ENCODE data around the gene KRTAP4-12. TPM values are rescaled to one million over a fixed set of nuclear protein-coding genes. Genes with fewer than 3 reads are reported as not detected.

KRTAP4-12 gene
- not detected in 2 replicates for total RNA-seq

GRCh38 chr17:41123991-41124371 lies at the start of gene KRTAP4-12:
Gene KRTAP4-12, minus strand, starts transcription at chr17:41124182. Its CDS starts 60 bp downstream, at chr17:41124122.

GRCh38 chr17:41168121-41168520 lies 44.1 kb upstream of the KRTAP4-12 start, which contains the start of gene KRTAP4-3:
Gene KRTAP4-3, minus strand, starts transcription at chr17:41168221. Its CDS starts 49 bp downstream, at chr17:41168172.

GRCh38 chr17:41160648-41161047 lies 36.7 kb upstream of the KRTAP4-12 start, which contains the start of gene KRTAP4-4:
Gene KRTAP4-4, minus strand, starts transcription at chr17:41160748. Its CDS starts 57 bp downstream, at chr17:41160691.

GRCh38 chr17:41149652-41149985 lies 25.6 kb upstream of the KRTAP4-12 start, which contains the start of gene KRTAP4-5:
Gene KRTAP4-5, minus strand, starts transcription at chr17:41149825. Its CDS starts 58 bp downstream, at chr17:41149767.

GRCh38 chr17:41140360-41141131 lies 16.6 kb upstream of the KRTAP4-12 start, which contains the start of gene KRTAP4-6:
Gene KRTAP4-6, minus strand, starts transcription at chr17:41140544. Its CDS starts 57 bp downstream, at chr17:41140487.

GRCh38 chr17:41117846-41118386 lies 6.1 kb downstream of the KRTAP4-12 start, which contains the start of gene KRTAP4-11:
Gene KRTAP4-11, minus strand, starts transcription at chr17:41118373. Its CDS starts 58 bp downstream, at chr17:41118315.

GRCh38 chr17:41105347-41105746 lies 18.6 kb downstream of the KRTAP4-12 start, which contains the start of gene KRTAP4-9:
Gene KRTAP4-9, plus strand, starts transcription at chr17:41105389. Its CDS starts 0 bp downstream, at chr17:41105389.

GRCh38 chr17:41101586-41102259 lies 22.3 kb downstream of the KRTAP4-12 start, which contains the start of gene KRTAP4-16:
Gene KRTAP4-16, minus strand, starts transcription at chr17:41102209. Its CDS starts 0 bp downstream, at chr17:41102209.

GRCh38 chr17:41098042-41098441 lies 25.9 kb downstream of the KRTAP4-12 start, which contains the start of gene KRTAP4-8:
Gene KRTAP4-8, minus strand, starts transcription at chr17:41098142. Its CDS starts 58 bp downstream, at chr17:41098084.

GRCh38 chr17:41084100-41084856 lies 39.7 kb downstream of the KRTAP4-12 start, which contains the start of gene KRTAP4-7:
Gene KRTAP4-7, plus strand, starts transcription at chr17:41084150. Its CDS starts 57 bp downstream, at chr17:41084207.

Other genes with a start within 250 kb of the KRTAP4-12 start
- gene KRT20, start 238.9 kb downstream of the KRTAP4-12 start, total RNA-seq: not detected in 2 replicates
- gene KRT23, start 186.5 kb downstream of the KRTAP4-12 start, total RNA-seq: 0.34 and 1.7 TPM in 2 replicates
- gene KRT39, start 157.2 kb downstream of the KRTAP4-12 start, total RNA-seq: not detected in 2 replicates
- gene KRT40, start 139.9 kb downstream of the KRTAP4-12 start, total RNA-seq: not detected in 2 replicates
- not detected in 2 replicates for gene KRTAP3-3, start 130.0 kb downstream of the KRTAP4-12 start, total RNA-seq
- gene KRTAP3-2, start 124.3 kb downstream of the KRTAP4-12 start, total RNA-seq: not detected in 2 replicates
- not detected in 2 replicates for gene KRTAP3-1, start 115.1 kb downstream of the KRTAP4-12 start, total RNA-seq
- gene KRTAP1-5, start 97.0 kb downstream of the KRTAP4-12 start, total RNA-seq: not detected in 2 replicates
- not detected in 2 replicates for gene KRTAP1-4, start 94.0 kb downstream of the KRTAP4-12 start, total RNA-seq
- gene KRTAP1-3, start 89.3 kb downstream of the KRTAP4-12 start, total RNA-seq: not detected in 2 replicates
- not detected in 2 replicates for gene KRTAP1-1, start 82.7 kb downstream of the KRTAP4-12 start, total RNA-seq
- gene KRTAP2-1, start 76.9 kb downstream of the KRTAP4-12 start, total RNA-seq: not detected in 2 replicates
- not detected in 2 replicates for gene KRTAP2-2, start 69.0 kb downstream of the KRTAP4-12 start, total RNA-seq
- not detected in 2 replicates for gene KRTAP2-3, start 64.1 kb downstream of the KRTAP4-12 start, total RNA-seq
- gene KRTAP2-4, start 58.3 kb downstream of the KRTAP4-12 start, total RNA-seq: not detected in 2 replicates
- not detected in 2 replicates for gene KRTAP4-7, start 40.0 kb downstream of the KRTAP4-12 start, total RNA-seq
- gene KRTAP4-8, start 26.0 kb downstream of the KRTAP4-12 start, total RNA-seq: not detected in 2 replicates
- gene KRTAP4-16, start 22.0 kb downstream of the KRTAP4-12 start, total RNA-seq: not detected in 2 replicates
- not detected in 2 replicates for gene KRTAP4-9, start 18.8 kb downstream of the KRTAP4-12 start, total RNA-seq
- gene KRTAP4-11, start 5.8 kb downstream of the KRTAP4-12 start, total RNA-seq: not detected in 2 replicates
- not detected in 2 replicates for gene KRTAP4-6, start 16.4 kb upstream of the KRTAP4-12 start, total RNA-seq
- not detected in 2 replicates for gene KRTAP4-5, start 25.6 kb upstream of the KRTAP4-12 start, total RNA-seq
- gene KRTAP4-4, start 36.6 kb upstream of the KRTAP4-12 start, total RNA-seq: not detected in 2 replicates
- not detected in 2 replicates for gene KRTAP4-3, start 44.0 kb upstream of the KRTAP4-12 start, total RNA-seq
- gene KRTAP4-2, start 54.0 kb upstream of the KRTAP4-12 start, total RNA-seq: not detected in 2 replicates
- gene KRTAP4-1, start 60.7 kb upstream of the KRTAP4-12 start, total RNA-seq: not detected in 2 replicates
- not detected in 2 replicates for gene KRTAP9-1, start 65.7 kb upstream of the KRTAP4-12 start, total RNA-seq
- not detected in 2 replicates for gene KRTAP9-2, start 102.5 kb upstream of the KRTAP4-12 start, total RNA-seq
- not detected in 2 replicates for gene KRTAP9-3, start 108.3 kb upstream of the KRTAP4-12 start, total RNA-seq
- not detected in 2 replicates for gene KRTAP9-8, start 113.8 kb upstream of the KRTAP4-12 start, total RNA-seq
- not detected in 2 replicates for gene KRTAP9-4, start 125.5 kb upstream of the KRTAP4-12 start, total RNA-seq
- not detected in 2 replicates for gene KRTAP9-9, start 131.2 kb upstream of the KRTAP4-12 start, total RNA-seq
- gene KRTAP9-6, start 141.2 kb upstream of the KRTAP4-12 start, total RNA-seq: not detected in 2 replicates
- gene KRTAP9-7, start 151.5 kb upstream of the KRTAP4-12 start, total RNA-seq: not detected in 2 replicates
- not detected in 2 replicates for gene KRTAP29-1, start 178.7 kb upstream of the KRTAP4-12 start, total RNA-seq
- gene KRTAP16-1, start 185.1 kb upstream of the KRTAP4-12 start, total RNA-seq: not detected in 2 replicates
- not detected in 2 replicates for gene KRTAP17-1, start 191.5 kb upstream of the KRTAP4-12 start, total RNA-seq
- gene KRT33A, start 226.6 kb upstream of the KRTAP4-12 start, total RNA-seq: not detected in 2 replicates
- gene KRT33B, start 245.6 kb upstream of the KRTAP4-12 start, total RNA-seq: not detected in 2 replicates